HG03354 (cell line): ENCODE data around the gene EBP.
A peak's percentile ranks its signal among the peaks of the same experiment; 100 is the strongest.

Source experiments
- ATAC-seq: cut with Tn5 transposase; IDR thresholded peaks from one replicate; pipeline ENCODE4 v1.9.1; 2021; ENCODE audit warnings: mild to moderate bottlenecking; ENCODE audit not compliant: unreplicated experiment, poor library complexity, severe bottlenecking

Gene EBP

DNA sequence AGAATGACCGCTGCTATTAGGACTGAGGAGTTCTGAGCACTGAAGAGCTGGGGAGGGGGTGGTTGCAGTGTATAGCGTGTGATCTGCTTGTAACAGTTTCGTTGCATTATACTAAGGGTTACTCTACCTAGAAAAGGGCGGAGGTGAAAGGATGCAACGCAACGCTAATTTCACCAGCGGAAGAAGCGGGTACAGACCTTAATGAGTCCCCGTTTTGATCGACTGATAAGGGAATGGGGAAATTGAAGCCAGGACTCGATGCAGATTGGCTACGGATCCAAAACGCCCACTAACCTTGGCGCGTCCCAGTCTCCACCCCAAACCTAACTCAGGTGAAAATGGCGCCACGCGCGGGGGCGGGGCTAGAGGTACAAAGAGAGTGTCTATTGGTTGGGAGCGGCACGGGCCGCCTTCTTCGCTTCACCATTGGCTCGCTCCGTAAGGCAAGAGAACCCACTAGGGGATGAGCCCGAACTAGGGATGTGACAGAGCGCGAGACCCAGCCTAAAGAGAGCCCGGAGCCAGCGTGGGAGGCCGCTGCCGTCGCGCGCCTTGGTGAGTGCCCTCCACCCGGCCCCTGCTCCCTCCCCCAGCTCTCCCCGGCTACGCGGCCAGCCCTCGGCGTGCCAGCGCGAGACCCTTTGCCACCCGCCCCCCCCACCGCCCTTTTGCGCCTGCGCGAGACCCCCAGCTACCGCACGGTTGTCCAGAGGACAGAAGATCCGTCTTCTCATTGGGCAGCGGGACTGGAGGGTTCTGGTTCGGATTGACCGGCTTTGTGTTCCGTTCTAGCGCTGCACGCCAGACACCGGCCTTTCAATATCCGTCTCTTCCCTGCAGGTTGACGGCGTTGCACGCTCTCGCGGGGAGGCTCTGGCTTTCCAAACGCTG, at the start of gene EBP:
Gene EBP, plus strand, starts transcription at position 456 of the 891 bp plus-strand sequence. CDS start 1,964 bp downstream, outside the sequence.
- ATAC-seq = peak; percentile 96

DNA sequence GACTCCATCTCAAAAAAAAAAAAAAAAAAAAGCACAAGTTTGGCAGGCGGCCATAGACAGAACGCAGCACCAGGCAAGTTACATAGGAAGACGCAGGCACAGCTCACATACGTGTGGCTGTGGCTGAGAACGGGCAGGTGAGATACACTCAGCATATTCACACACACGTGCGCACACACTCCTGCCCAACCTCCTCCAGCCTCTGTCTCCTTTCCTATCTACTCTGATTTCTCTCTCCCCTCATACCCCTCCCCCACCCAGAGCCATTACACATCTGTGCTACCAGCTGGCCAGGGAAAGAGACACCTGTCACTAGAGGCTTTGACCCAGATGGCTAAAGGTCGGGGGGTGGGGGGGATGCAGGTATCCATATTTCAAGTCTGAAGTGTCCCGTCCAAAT, 49.4 kb upstream of the EBP start:
- ATAC-seq = no peak

GRCh38 chrX:48472851-48473703, 48.5 kb upstream of the EBP start:
- ATAC-seq = no peak

- no peak for ATAC-seq
Observed at GRCh38 chrX:48473704-48473990, 48.0 kb upstream of the EBP start.

DNA sequence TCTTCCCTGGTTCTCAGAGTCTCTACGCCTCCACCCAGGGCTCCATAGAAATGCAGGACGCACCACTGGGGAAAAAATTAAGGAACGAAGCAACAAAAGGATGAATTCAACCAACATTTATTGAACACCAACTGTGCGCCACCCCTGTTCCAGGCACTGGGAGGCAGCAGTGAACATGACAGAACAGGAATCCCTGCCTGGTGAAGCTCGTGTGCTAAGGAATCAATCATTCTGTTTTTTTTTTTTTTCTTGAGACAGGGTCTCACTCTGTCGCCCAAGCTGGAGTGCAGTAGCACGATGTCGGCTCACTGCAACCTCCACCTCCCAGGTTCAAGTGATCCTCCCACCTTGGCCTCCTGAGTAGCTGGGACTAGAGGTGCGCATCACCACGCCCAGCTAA, 47.5 kb upstream of the EBP start:
- ATAC-seq = no peak

DNA sequence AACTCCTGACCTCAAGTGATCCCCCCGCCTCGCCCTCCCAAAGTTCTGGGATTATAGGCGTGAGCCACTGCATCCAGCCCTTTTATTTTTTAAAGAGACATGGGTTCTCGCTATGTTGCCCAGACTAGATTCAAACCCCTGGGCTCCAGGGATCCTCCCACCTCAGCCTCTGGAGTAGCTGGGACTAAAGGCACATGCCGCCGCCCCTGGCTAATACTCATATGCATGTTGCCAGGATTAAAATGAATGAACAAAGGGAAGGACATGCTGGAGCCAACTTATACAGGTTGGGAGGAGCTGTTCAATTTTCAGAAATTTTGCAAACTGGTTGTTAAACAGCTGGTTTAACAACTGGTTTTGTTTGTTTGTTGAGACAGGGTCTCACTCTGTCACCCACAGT, 47.0 kb upstream of the EBP start:
- no peak for ATAC-seq

GRCh38 chrX:48475296-48475695, 46.3 kb upstream of the EBP start:
- ATAC-seq = peak; percentile 16

- peak; percentile 87 for ATAC-seq
Observed at GRCh38 chrX:48475774-48476577, 45.6 kb upstream of the EBP start, which contains the start of gene FTSJ1. FTSJ1 (plus strand) TSS chrX:48476199; CDS start chrX:48478048, 1,849 bp downstream.

DNA sequence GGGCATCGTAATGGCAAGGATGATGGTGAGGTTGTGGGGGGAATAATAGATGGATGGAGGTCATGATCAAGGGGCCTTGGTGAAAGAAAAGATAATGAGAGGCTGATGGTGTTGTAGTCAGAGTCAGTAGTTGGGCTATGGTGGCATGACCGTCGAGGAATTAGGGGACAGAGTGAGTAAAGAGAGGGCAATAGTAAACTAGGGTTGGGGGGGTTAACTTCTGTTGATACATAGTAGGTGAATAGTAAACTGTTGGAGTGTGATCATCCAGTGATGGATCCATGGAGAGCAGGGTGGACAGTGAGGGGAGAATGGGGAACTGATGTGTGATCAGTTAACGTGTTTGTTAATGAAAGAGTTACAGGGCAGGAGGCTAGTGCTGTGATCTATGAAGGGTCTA, 44.7 kb upstream of the EBP start:
- ATAC-seq = no peak

DNA sequence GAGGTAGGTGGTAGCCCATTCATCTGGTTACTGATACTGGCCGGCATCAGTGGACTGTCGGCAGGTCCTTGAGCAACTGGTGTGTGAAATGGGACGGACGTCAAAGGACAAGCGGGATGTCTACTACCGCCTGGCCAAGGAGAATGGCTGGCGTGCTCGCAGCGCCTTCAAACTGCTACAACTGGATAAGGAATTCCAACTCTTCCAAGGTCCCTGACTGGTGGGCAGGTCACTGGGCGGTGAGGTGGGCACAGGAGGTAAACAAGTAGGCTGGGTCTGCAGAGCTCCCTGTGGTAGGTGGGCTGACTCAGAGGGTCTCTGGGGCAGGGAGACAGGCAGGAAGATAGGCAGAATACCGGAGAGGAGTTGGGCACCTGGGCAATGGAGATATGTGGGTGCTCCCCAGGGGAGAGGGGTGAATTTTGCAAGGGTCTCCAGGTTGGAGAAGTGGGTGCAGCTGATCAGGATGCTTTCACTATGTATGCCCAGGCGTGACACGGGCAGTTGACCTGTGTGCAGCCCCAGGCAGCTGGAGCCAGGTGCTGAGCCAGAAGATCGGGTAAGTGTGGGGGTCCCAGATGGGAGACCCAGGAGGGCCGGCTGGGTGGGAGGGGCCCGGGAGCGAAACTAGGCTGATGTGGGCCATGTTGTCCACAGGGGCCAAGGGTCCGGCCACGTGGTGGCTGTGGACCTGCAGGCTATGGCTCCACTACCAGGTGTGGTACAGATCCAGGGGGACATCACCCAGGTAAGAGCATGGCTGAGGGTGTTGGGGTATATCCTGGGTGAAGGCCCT, 43.5 kb upstream of the EBP start:
- ATAC-seq = no peak

DNA sequence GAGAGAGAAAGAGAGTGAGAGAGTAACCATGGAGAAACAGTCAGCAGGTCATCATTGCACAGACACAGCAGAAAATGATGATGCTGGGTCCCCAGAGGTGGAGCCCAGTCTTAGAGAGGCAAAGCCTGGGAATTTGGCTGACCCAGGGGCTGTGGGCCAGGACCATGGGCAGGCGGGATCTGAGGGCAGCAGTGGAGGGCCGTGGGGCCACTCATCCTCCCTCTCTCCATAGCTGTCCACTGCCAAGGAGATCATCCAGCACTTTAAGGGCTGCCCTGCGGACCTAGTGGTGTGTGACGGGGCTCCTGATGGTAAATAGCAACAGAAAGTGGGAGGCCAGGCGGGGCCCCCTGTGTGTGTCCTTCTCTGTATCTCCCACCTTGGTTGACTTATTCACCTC, 42.8 kb upstream of the EBP start:
- no peak for ATAC-seq

DNA sequence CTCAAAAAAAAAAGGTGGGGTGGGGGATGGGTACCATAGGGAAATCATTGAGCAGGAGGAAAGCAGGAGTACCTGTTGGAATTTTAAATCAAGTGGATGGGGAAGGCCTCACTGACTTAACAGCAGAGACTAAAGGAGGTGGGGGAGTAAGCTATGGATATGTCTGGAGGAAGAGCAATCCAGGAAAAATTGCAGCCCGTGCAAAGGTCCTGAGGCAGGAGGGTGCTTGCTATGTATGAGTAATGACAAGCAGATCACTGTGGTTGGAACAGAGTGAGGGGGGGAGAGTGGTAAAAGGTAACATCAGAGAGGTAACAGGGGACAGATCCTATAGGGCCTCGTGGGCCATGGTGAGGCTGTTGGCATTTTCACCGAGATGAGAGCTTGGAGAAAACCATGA, 41.5 kb upstream of the EBP start:
- no peak for ATAC-seq

DNA sequence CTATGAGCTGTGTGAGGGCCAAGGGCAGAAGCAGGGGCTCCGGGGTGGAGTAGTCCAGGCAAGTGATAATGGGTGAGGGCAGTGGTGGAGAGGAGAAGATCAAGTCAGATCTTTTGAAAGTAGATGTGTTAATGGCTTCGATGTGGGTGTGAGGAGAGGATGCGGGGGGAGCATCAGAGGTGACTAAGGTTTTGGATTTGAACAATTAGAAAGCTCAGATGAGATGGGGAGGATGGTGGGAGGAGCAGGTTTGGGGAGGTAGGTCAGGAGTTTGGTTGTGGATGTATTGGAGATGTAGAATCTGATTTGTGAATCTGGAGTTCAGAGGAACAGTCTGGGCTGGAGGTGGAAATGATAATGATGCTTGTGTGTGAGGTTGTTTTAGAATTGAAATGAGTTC, 41.0 kb upstream of the EBP start:
- no peak for ATAC-seq

DNA sequence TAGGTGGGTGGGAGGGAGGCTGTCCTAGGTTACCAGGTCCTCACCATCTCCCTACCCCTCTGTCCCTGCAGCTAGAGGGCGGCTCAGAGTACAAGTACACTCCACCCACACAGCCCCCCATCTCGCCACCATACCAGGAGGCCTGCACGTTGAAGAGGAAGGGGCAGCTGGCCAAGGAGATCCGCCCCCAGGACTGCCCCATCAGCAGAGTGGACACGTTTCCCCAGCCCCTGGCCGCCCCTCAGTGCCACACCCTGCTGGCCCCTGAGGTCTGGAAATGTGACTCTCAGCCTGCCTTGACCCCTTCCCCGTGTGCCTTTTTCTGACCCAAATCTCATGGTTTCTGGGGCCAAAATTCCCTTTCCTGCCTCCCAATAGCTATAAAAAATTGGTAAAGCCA, 39.1 kb upstream of the EBP start:
- no peak for ATAC-seq

GRCh38 chrX:48487362-48487798, 34.2 kb upstream of the EBP start:
- no peak for ATAC-seq

DNA sequence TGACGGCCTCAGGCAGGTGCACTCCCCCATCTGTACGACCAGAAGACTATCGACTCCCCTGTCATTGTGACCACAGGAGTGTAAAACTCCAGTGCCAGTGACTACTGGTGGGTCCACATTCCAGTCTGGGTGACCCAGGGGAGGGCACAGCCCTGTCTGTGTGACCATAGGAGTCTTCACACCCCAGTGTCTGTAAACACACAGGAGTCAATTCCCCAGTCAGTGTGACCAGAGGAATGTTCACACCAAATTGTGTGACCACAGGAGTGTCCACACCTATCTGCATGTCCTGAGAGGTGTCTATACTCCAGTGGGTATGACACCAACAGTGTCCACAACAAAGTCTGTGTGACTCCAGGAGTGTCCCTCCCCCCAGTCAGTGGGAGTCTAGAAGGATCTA, 33.6 kb upstream of the EBP start:
- ATAC-seq = no peak

- no peak for ATAC-seq
Observed at GRCh38 chrX:48489296-48489695, 32.3 kb upstream of the EBP start.

DNA sequence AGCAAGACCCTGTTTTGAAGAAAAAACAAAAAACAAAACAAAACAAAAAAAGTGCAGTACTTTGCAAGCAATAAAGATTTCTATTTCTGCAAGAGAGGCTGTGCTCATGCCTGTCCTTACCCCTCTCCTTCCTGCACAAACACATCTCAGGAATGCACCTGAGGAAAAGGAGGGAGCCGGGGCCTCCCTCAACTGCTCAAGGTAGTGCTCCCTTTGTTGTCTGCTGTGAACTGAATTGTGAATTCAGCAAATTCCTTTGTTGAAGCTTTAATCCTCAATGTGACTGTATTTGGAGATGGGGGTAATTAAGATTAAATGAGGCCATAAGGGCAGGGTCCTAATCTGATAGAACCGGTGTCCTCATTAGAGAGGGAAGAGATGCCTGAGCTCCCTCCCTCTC, 31.7 kb upstream of the EBP start:
- no peak for ATAC-seq

DNA sequence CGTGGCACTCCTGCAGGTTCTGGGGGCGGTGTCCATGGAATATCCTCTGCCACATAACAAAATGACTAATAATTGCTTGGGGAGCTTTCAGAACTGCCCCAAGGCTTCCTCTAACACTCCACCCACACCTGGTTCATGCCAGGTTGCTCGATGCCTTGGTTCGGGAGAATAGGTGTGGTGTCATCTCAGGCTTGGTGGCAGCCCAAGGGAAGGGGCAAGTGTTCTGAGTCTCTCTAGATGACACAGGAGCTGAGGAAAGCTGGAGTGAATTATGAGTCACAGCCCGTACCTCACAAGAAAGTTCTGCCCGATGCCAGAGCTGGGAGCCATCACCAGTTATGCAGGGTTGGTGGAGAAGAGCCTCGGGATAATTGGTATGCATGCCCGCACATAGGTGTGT, 30.9 kb upstream of the EBP start:
- ATAC-seq = no peak
